ENCODE measurements around the gene F8. TPM values are rescaled to one million over a fixed set of nuclear protein-coding genes. Genes with fewer than 3 reads are reported as not detected.

The F8 gene
- total and polyA plus RNA-seq, 10 of the 15 experiments (the other 5 are each of a cell fraction or from before 2014, with no cell fraction given) = 3.0 to 8.1 (median 5.1) TPM

DNA sequence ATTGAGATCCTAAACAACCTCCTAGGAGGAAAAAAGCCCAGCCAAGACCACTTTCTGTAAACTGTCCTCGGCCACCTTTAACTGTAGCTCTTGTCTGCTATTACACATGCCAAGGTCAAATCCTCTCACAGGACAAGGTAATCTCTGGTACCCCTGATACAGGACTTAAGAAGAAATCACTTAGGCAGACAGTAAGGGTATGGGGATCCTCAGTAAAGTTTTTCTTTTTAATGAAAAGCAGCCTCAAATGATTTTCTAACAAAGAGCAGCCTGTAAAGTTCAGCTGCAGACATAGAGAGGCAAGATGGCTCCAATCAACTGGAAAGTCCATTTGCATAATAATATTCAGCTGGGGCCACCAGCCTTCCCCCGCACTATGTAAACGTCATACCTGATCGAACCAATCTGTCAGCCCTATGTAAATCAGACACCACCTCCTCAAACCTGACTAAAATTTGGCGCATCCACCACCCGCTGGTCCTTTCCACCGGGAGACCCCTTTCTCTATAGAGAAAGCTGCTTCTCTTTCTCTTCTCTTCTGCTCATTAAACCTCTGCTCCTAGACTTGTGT is 202.7 kb downstream of the F8 start:
- RAD21 ChIA-PET (ENCODE audit: unreplicated experiment) = interaction anchor here (1.1 to 2.1 kb wide), 3 partner anchors 10 to 71 kb away, joined by 3 to 8 read pairs (median 4); partner anchors contain the start of gene MPP1
- CTCF ChIA-PET = interaction anchor here (1.8 kb wide), 1 partner anchor 8 kb away, joined by 5 read pairs; no protein-coding TSS in a partner anchor
- no peak for TF ChIP-seq MTA3 (IDR thresholded peaks at IDR 0.05; ENCODE audit: borderline replicate concordance, low read length)
- TF ChIP-seq SREBF2 (IDR thresholded peaks at IDR 0.05; ENCODE audit: low read length) = no peak
- TF ChIP-seq, protein P1, sequence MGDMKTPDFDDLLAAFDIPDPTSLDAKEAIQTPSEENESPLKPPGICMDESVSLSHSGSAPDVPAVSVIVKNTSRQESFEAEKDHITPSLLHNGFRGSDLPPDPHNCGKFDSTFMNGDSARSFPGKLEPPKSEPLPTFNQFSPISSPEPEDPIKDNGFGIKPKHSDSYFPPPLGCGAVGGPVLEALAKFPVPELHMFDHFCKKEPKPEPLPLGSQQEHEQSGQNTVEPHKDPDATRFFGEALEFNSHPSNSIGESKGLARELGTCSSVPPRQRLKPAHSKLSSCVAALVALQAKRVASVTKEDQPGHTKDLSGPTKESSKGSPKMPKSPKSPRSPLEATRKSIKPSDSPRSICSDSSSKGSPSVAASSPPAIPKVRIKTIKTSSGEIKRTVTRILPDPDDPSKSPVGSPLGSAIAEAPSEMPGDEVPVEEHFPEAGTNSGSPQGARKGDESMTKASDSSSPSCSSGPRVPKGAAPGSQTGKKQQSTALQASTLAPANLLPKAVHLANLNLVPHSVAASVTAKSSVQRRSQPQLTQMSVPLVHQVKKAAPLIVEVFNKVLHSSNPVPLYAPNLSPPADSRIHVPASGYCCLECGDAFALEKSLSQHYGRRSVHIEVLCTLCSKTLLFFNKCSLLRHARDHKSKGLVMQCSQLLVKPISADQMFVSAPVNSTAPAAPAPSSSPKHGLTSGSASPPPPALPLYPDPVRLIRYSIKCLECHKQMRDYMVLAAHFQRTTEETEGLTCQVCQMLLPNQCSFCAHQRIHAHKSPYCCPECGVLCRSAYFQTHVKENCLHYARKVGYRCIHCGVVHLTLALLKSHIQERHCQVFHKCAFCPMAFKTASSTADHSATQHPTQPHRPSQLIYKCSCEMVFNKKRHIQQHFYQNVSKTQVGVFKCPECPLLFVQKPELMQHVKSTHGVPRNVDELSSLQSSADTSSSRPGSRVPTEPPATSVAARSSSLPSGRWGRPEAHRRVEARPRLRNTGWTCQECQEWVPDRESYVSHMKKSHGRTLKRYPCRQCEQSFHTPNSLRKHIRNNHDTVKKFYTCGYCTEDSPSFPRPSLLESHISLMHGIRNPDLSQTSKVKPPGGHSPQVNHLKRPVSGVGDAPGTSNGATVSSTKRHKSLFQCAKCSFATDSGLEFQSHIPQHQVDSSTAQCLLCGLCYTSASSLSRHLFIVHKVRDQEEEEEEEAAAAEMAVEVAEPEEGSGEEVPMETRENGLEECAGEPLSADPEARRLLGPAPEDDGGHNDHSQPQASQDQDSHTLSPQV (IDR thresholded peaks at IDR 0.05) = no peak
- TF ChIP-seq KAT2A (conservative IDR thresholded peaks at IDR 0.05; ENCODE audit: control insufficient read depth, low read depth, low read length) = no peak
- TF ChIP-seq, protein P2, sequence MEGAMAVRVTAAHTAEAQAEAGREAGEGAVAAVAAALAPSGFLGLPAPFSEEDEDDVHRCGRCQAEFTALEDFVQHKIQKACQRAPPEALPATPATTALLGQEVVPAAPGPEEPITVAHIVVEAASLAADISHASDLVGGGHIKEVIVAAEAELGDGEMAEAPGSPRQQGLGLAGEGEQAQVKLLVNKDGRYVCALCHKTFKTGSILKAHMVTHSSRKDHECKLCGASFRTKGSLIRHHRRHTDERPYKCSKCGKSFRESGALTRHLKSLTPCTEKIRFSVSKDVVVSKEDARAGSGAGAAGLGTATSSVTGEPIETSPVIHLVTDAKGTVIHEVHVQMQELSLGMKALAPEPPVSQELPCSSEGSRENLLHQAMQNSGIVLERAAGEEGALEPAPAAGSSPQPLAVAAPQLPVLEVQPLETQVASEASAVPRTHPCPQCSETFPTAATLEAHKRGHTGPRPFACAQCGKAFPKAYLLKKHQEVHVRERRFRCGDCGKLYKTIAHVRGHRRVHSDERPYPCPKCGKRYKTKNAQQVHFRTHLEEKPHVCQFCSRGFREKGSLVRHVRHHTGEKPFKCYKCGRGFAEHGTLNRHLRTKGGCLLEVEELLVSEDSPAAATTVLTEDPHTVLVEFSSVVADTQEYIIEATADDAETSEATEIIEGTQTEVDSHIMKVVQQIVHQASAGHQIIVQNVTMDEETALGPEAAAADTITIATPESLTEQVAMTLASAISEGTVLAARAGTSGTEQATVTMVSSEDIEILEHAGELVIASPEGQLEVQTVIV (IDR thresholded peaks at IDR 0.05; ENCODE audit: borderline replicate concordance, partially characterized antibody) = no peak
- peak; percentile 72; the same call in 1 of the 3 replicates for TF ChIP-seq POU2F2 (IDR thresholded peaks at IDR 0.05; ENCODE audit: borderline replicate concordance, low read depth, low read length)
- TF ChIP-seq, protein P3, sequence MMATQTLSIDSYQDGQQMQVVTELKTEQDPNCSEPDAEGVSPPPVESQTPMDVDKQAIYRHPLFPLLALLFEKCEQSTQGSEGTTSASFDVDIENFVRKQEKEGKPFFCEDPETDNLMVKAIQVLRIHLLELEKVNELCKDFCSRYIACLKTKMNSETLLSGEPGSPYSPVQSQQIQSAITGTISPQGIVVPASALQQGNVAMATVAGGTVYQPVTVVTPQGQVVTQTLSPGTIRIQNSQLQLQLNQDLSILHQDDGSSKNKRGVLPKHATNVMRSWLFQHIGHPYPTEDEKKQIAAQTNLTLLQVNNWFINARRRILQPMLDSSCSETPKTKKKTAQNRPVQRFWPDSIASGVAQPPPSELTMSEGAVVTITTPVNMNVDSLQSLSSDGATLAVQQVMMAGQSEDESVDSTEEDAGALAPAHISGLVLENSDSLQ (IDR thresholded peaks at IDR 0.05) = peak; percentile 39; the same call in 1 of the 2 replicates
- Histone ChIP-seq H3K9me3 (replicated peaks; ENCODE audit: control insufficient read depth, insufficient read depth, low read length) (no peaks in the 10 kb centered on the region), H3K4me2 (ENCODE audit: control insufficient read depth, insufficient read depth) (peak overlapping the region; percentile 45), H3K4me1 (ENCODE audit: control insufficient read depth, insufficient read depth, low read length) (no peaks in the 10 kb centered on the region; the same call in 1 of the 2 replicates), H4K20me1 (ENCODE audit: control insufficient read depth, insufficient read depth) (no peaks in the 10 kb centered on the region), H3K27me3 (replicated peaks in 1 of 2; ENCODE audit: control insufficient read depth in 2 of 2, insufficient read depth in 2 of 2, low read length in 1 of 2) (no peaks in the 10 kb centered on the region), H2AFZ (ENCODE audit: control insufficient read depth, low read depth, low read length) (no peak overlapping the region; the same call in 1 of the 2 replicates), H3K79me2 (ENCODE audit: control insufficient read depth, insufficient read depth, low read length) (no peaks in the 10 kb centered on the region), H3K36me3 (ENCODE audit: control insufficient read depth in 2 of 2, insufficient read depth in 2 of 2, low read length in 1 of 2) (no peaks in the 10 kb centered on the region), H3K27ac (ENCODE audit: control insufficient read depth, insufficient read depth) (peak overlapping the region; percentile 20; the same call in 1 of the 2 replicates), H3K9ac (ENCODE audit: control insufficient read depth, insufficient read depth, low read length) (no peak overlapping the region), H3K4me3 (no peak overlapping the region)
- POLR2A ChIA-PET = interaction anchor here (0.9 to 2.6 kb wide), 5 partner anchors 8 to 55 kb away, joined by 3 to 14 read pairs (median 3); partner anchors contain the start of gene MPP1
- BruUV-seq (replicated peaks) = no TSS peak
- SMC1A ChIA-PET (ENCODE audit: uncharacterized antibody, unreplicated experiment) = interaction anchor here (1.0 to 3.2 kb wide), 3 partner anchors 9 to 15 kb away, joined by 3 to 22 read pairs (median 19); partner anchors contain the start of gene MPP1
- 2% methylated on average over 7 of the region's 7 CpGs for WGBS (ENCODE audit: insufficient coverage, insufficient replicate concordance, low lambda C conversion rate, missing lambda C conversion rate)
- ATAC-seq (peak; percentile 94), DNase-seq (ENCODE audit: low read depth, low spot score) (no peak), FAIRE-seq (no peak)
- in situ Hi-C loops (cut with MboI) (no loop called here), intact Hi-C loops (cut with micrococcal nuclease; ENCODE audit: unreplicated experiment) (no loop called here)
